ENCODE data around the gene LRRC36. TPM values are rescaled to one million over a fixed set of nuclear protein-coding genes. Genes with fewer than 3 reads are reported as not detected.

LRRC36 gene
- total RNA-seq, 1 experiment from 2014 or later = 0.13 TPM

DNA sequence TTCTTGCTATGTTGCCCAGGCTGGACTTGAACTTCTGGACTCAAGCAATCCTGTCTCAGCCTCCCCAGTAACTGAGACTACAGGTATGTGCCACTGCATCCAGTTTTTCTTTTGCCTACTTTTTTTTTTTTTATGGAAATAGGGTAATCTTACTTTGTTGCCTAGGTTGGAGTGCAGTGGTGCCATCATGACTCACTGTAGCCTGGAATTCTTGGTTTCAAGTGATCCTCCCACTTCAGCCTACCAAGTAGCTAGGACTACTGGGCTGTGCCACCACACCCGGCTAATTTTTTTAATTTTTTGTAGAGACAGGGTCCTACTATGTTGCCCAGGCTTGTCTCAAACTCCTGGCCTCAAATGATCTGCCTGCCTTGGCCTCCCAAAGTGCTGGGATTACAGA lies 10.0 kb downstream of the LRRC36 start:
- Mint-ChIP-seq H3K4me3 (no peak overlapping the region), H3K27me3 (ENCODE audit: low read depth) (peaks cover 18% of the 10 kb centered on the region), H3K36me3 (peaks cover 16% of the 10 kb centered on the region), H3K9me3 (peaks cover 20% of the 10 kb centered on the region), H3K4me1 (no peaks in the 10 kb centered on the region), H3K27ac (no peak overlapping the region)
- TF ChIP-seq, protein P1, sequence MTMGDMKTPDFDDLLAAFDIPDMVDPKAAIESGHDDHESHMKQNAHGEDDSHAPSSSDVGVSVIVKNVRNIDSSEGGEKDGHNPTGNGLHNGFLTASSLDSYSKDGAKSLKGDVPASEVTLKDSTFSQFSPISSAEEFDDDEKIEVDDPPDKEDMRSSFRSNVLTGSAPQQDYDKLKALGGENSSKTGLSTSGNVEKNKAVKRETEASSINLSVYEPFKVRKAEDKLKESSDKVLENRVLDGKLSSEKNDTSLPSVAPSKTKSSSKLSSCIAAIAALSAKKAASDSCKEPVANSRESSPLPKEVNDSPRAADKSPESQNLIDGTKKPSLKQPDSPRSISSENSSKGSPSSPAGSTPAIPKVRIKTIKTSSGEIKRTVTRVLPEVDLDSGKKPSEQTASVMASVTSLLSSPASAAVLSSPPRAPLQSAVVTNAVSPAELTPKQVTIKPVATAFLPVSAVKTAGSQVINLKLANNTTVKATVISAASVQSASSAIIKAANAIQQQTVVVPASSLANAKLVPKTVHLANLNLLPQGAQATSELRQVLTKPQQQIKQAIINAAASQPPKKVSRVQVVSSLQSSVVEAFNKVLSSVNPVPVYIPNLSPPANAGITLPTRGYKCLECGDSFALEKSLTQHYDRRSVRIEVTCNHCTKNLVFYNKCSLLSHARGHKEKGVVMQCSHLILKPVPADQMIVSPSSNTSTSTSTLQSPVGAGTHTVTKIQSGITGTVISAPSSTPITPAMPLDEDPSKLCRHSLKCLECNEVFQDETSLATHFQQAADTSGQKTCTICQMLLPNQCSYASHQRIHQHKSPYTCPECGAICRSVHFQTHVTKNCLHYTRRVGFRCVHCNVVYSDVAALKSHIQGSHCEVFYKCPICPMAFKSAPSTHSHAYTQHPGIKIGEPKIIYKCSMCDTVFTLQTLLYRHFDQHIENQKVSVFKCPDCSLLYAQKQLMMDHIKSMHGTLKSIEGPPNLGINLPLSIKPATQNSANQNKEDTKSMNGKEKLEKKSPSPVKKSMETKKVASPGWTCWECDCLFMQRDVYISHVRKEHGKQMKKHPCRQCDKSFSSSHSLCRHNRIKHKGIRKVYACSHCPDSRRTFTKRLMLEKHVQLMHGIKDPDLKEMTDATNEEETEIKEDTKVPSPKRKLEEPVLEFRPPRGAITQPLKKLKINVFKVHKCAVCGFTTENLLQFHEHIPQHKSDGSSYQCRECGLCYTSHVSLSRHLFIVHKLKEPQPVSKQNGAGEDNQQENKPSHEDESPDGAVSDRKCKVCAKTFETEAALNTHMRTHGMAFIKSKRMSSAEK (CRISPR knock-in tag; IDR thresholded peaks at IDR 0.05; ENCODE audit: borderline replicate concordance) = no peak
- TF ChIP-seq SP1 (CRISPR knock-in tag; conservative IDR thresholded peaks at IDR 0.05) = no peak
- TF ChIP-seq FOXP1 (CRISPR knock-in tag; IDR thresholded peaks at IDR 0.05; ENCODE audit: borderline replicate concordance) = no peak
- TF ChIP-seq, protein P2, sequence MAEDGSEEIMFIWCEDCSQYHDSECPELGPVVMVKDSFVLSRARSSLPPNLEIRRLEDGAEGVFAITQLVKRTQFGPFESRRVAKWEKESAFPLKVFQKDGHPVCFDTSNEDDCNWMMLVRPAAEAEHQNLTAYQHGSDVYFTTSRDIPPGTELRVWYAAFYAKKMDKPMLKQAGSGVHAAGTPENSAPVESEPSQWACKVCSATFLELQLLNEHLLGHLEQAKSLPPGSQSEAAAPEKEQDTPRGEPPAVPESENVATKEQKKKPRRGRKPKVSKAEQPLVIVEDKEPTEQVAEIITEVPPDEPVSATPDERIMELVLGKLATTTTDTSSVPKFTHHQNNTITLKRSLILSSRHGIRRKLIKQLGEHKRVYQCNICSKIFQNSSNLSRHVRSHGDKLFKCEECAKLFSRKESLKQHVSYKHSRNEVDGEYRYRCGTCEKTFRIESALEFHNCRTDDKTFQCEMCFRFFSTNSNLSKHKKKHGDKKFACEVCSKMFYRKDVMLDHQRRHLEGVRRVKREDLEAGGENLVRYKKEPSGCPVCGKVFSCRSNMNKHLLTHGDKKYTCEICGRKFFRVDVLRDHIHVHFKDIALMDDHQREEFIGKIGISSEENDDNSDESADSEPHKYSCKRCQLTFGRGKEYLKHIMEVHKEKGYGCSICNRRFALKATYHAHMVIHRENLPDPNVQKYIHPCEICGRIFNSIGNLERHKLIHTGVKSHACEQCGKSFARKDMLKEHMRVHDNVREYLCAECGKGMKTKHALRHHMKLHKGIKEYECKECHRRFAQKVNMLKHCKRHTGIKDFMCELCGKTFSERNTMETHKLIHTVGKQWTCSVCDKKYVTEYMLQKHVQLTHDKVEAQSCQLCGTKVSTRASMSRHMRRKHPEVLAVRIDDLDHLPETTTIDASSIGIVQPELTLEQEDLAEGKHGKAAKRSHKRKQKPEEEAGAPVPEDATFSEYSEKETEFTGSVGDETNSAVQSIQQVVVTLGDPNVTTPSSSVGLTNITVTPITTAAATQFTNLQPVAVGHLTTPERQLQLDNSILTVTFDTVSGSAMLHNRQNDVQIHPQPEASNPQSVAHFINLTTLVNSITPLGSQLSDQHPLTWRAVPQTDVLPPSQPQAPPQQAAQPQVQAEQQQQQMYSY (CRISPR knock-in tag; IDR thresholded peaks at IDR 0.05) = no peak
- no peak for TF ChIP-seq FOXJ3 (CRISPR knock-in tag; IDR thresholded peaks at IDR 0.05; ENCODE audit: borderline replicate concordance)
- no peak for TF ChIP-seq ZBTB21 (CRISPR knock-in tag; IDR thresholded peaks at IDR 0.05; ENCODE audit: borderline replicate concordance)
- TF ChIP-seq FOXK1 (CRISPR knock-in tag; IDR thresholded peaks at IDR 0.05) = no peak
- no peak for TF ChIP-seq ETV6 (CRISPR knock-in tag; IDR thresholded peaks at IDR 0.05)
- TF ChIP-seq NR3C1 (CRISPR knock-in tag; conservative IDR thresholded peaks at IDR 0.05; ENCODE audit: low read depth) = no peak
- TF ChIP-seq, protein P3, sequence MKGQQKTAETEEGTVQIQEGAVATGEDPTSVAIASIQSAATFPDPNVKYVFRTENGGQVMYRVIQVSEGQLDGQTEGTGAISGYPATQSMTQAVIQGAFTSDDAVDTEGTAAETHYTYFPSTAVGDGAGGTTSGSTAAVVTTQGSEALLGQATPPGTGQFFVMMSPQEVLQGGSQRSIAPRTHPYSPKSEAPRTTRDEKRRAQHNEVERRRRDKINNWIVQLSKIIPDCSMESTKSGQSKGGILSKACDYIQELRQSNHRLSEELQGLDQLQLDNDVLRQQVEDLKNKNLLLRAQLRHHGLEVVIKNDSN (CRISPR knock-in tag; IDR thresholded peaks at IDR 0.05) = no peak
- TF ChIP-seq ZNF263 (CRISPR knock-in tag; IDR thresholded peaks at IDR 0.05; ENCODE audit: low read depth) = no peak
- TF ChIP-seq, protein P4, sequence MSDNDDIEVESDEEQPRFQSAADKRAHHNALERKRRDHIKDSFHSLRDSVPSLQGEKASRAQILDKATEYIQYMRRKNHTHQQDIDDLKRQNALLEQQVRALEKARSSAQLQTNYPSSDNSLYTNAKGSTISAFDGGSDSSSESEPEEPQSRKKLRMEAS (CRISPR knock-in tag; IDR thresholded peaks at IDR 0.05) = no peak
- no peak for TF ChIP-seq ZNF396 (CRISPR knock-in tag; IDR thresholded peaks at IDR 0.05; ENCODE audit: borderline replicate concordance)
- TF ChIP-seq, protein P5, sequence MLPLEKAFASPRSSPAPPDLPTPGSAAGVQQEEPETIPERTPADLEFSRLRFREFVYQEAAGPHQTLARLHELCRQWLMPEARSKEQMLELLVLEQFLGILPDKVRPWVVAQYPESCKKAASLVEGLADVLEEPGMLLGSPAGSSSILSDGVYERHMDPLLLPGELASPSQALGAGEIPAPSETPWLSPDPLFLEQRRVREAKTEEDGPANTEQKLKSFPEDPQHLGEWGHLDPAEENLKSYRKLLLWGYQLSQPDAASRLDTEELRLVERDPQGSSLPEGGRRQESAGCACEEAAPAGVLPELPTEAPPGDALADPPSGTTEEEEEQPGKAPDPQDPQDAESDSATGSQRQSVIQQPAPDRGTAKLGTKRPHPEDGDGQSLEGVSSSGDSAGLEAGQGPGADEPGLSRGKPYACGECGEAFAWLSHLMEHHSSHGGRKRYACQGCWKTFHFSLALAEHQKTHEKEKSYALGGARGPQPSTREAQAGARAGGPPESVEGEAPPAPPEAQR (CRISPR knock-in tag; IDR thresholded peaks at IDR 0.05) = no peak
- TF ChIP-seq, protein P6, sequence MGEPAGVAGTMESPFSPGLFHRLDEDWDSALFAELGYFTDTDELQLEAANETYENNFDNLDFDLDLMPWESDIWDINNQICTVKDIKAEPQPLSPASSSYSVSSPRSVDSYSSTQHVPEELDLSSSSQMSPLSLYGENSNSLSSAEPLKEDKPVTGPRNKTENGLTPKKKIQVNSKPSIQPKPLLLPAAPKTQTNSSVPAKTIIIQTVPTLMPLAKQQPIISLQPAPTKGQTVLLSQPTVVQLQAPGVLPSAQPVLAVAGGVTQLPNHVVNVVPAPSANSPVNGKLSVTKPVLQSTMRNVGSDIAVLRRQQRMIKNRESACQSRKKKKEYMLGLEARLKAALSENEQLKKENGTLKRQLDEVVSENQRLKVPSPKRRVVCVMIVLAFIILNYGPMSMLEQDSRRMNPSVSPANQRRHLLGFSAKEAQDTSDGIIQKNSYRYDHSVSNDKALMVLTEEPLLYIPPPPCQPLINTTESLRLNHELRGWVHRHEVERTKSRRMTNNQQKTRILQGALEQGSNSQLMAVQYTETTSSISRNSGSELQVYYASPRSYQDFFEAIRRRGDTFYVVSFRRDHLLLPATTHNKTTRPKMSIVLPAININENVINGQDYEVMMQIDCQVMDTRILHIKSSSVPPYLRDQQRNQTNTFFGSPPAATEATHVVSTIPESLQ (CRISPR knock-in tag; IDR thresholded peaks at IDR 0.05) = no peak
- TF ChIP-seq OVOL2 (CRISPR knock-in tag; IDR thresholded peaks at IDR 0.05; ENCODE audit: borderline replicate concordance) = no peak
- no peak for ATAC-seq
- DNase-seq (ENCODE audit: low spot score) = no peak
- ChIA-PET CTCF (no interaction called here), POLR2A (no interaction called here)

All from WTC11 (cell line).